Neuronal stem cell (in vitro differentiated cells): Measurements from ENCODE around the gene XPO5.

Experiments used
- DNase-seq: peaks from one replicate; pipeline ENCODE4 v3.0.0-alpha.2; 2013; ENCODE audit warnings: low spot score
- H2AFZ ChIP-seq: one replicate; pipeline ENCODE4 v1.6.1; 2013; ENCODE audit warnings: mild to moderate bottlenecking, low read length, inconsistent platforms
- H2AK5ac ChIP-seq: 2 replicates; pipeline ENCODE4 v1.6.1; 2013; ENCODE audit warnings: low read depth, mild to moderate bottlenecking, inconsistent platforms, low read length, moderate library complexity, mixed read lengths
- H2BK120ac ChIP-seq: 2 replicates; pipeline ENCODE4 v1.6.1; 2013; ENCODE audit warnings: low read depth, mild to moderate bottlenecking, inconsistent platforms, low read length, moderate library complexity, mixed read lengths
- H2BK12ac ChIP-seq: one replicate; pipeline ENCODE4 v1.6.1; 2013; ENCODE audit warnings: low read length, inconsistent platforms
- H2BK15ac ChIP-seq: 2 replicates; pipeline ENCODE4 v1.6.1; 2013; ENCODE audit warnings: mild to moderate bottlenecking, low read length, inconsistent platforms, mixed read lengths
- H2BK5ac ChIP-seq: one replicate; pipeline ENCODE4 v1.6.1; 2013; ENCODE audit warnings: inconsistent platforms, mild to moderate bottlenecking, low read length, moderate library complexity
- H3K14ac ChIP-seq: one replicate; pipeline ENCODE4 v1.6.1; 2013; ENCODE audit warnings: low read length, inconsistent platforms
- H3K18ac ChIP-seq: 2 replicates; pipeline ENCODE4 v1.6.1; 2013; ENCODE audit warnings: low read length, inconsistent platforms
- H3K23ac ChIP-seq: 2 replicates; pipeline ENCODE4 v1.6.1; 2013; ENCODE audit warnings: low read depth, mild to moderate bottlenecking, mixed read lengths, low read length, inconsistent platforms; ENCODE audit not compliant: poor library complexity
- H3K27ac ChIP-seq: replicated peaks from 3 replicates; pipeline ENCODE4 v1.5.1; 2013; ENCODE audit warnings: low read length, inconsistent platforms
- H3K27me3 ChIP-seq, 3 experiments: 2 replicates each; pipeline ENCODE4 v1.6.1; 2013; ENCODE audit warnings: low read length in 3 of 3, mild to moderate bottlenecking in 2 of 3, inconsistent platforms in 1 of 3, low read depth in 1 of 3, mixed read lengths in 1 of 3, moderate library complexity in 1 of 3; ENCODE audit not compliant: control insufficient read depth in 3 of 3, insufficient read depth in 3 of 3
- H3K36me3 ChIP-seq, 2 donors: replicated peaks in 1 of 2; 2 replicates each; pipeline ENCODE4 v1.6.1; 2013; ENCODE audit warnings: low read length in 2 of 2; ENCODE audit not compliant: control insufficient read depth in 2 of 2, insufficient read depth in 2 of 2
- H3K4ac ChIP-seq: 2 replicates; pipeline ENCODE4 v1.6.1; 2013; ENCODE audit warnings: inconsistent platforms, mild to moderate bottlenecking, low read length, moderate library complexity
- H3K4me1 ChIP-seq, 2 donors: 1 replicate in 1 of 2; 2 replicates in 1 of 2; pipeline ENCODE4 v1.6.1; 2013; ENCODE audit warnings: low read length in 2 of 2, low read depth in 1 of 2; ENCODE audit not compliant: control insufficient read depth in 2 of 2, insufficient read depth in 1 of 2
- H3K4me2 ChIP-seq: one replicate; pipeline ENCODE4 v1.6.1; 2013; ENCODE audit warnings: mild to moderate bottlenecking, low read length, inconsistent platforms; ENCODE audit not compliant: insufficient read depth, poor library complexity, severe bottlenecking
- H3K4me3 ChIP-seq, 2 donors: 2 replicates each; pipeline ENCODE4 v1.5.1; 2013; ENCODE audit warnings: low read length in 2 of 2, mild to moderate bottlenecking in 2 of 2, inconsistent platforms in 1 of 2, moderate library complexity in 1 of 2
- H3K79me1 ChIP-seq: one replicate; pipeline ENCODE4 v1.6.1; 2013; ENCODE audit warnings: low read depth, mild to moderate bottlenecking, inconsistent platforms, low read length, moderate library complexity
- H3K9ac ChIP-seq: one replicate; pipeline ENCODE4 v1.6.1; 2013; ENCODE audit warnings: mild to moderate bottlenecking, low read depth, low read length, inconsistent platforms; ENCODE audit not compliant: poor library complexity
- H3K9me3 ChIP-seq, 2 donors: replicated peaks in 1 of 2; 2 replicates each; pipeline versions ENCODE3 to v1.6.1; 2013; ENCODE audit warnings: low read length in 2 of 2, mild to moderate bottlenecking in 2 of 2, inconsistent platforms in 1 of 2, low read depth in 1 of 2, mixed read lengths in 1 of 2, moderate library complexity in 1 of 2; ENCODE audit not compliant: control insufficient read depth in 2 of 2, insufficient read depth in 1 of 2
- H4K8ac ChIP-seq: one replicate; pipeline ENCODE4 v1.6.1; 2013; ENCODE audit warnings: low read depth, mild to moderate bottlenecking, inconsistent platforms, low read length, moderate library complexity
- H4K91ac ChIP-seq: one replicate; pipeline ENCODE4 v1.6.1; 2013; ENCODE audit warnings: low read length, low read depth, mild to moderate bottlenecking, inconsistent platforms; ENCODE audit not compliant: poor library complexity
- WGBS, 2 donors: extraction: QIAGEN DNeasy Blood & Tissue Kit; methylation state at CpG; one replicate each; pipeline ENCODE4 v1.1.7; 2013; ENCODE audit warnings: missing lambda C conversion rate in 2 of 2, mixed read lengths in 1 of 2; ENCODE audit not compliant: insufficient read length in 2 of 2, insufficient replicate concordance in 1 of 2; ENCODE audit errors: extremely low coverage in 2 of 2; 5-methylcytosine and 5-hydroxymethylcytosine counted together

Gene XPO5

GRCh38 chr6:43616725-43617472, 41.1 kb upstream of the XPO5 start:
- DNase-seq, result no peak

GRCh38 chr6:43614396-43614730, 38.5 kb upstream of the XPO5 start:
- H3K9me3 ChIP-seq, result no peaks in the 10 kb centered on the region
- H3K9ac ChIP-seq, result no peak overlapping the region
- H4K91ac ChIP-seq, result no peak overlapping the region
- no peaks in the 10 kb centered on the region for H3K79me1 ChIP-seq
- H3K36me3 ChIP-seq, result peaks cover 10 to 84% of the 10 kb centered on the region in 2 donors
- no peak overlapping the region for H2BK12ac ChIP-seq
- H3K4me1 ChIP-seq, result no peaks in the 10 kb centered on the region
- H2BK120ac ChIP-seq, result no peak overlapping the region
- H2AFZ ChIP-seq, result no peak overlapping the region
- no peak overlapping the region for H3K4me2 ChIP-seq
- no peak for DNase-seq
- no peak overlapping the region for H3K18ac ChIP-seq
- WGBS, 2 donors, result no CpG with 5 or more reads among the region's 3 CpGs
- H3K4me3 ChIP-seq, result no peak overlapping the region
- H3K4ac ChIP-seq, result no peak overlapping the region
- no peak overlapping the region for H3K23ac ChIP-seq
- no peak overlapping the region for H3K14ac ChIP-seq
- H2BK5ac ChIP-seq, result no peak overlapping the region
- H4K8ac ChIP-seq, result no peak overlapping the region
- no peaks in the 10 kb centered on the region for H3K27me3 ChIP-seq
- H2BK15ac ChIP-seq, result no peak overlapping the region
- no peak overlapping the region for H2AK5ac ChIP-seq
- no peak overlapping the region for H3K27ac ChIP-seq

More at GRCh38 chr6:43616725-43617472, 41.1 kb upstream of the XPO5 start:
- no peak overlapping the region for H3K18ac ChIP-seq
- no peaks in the 10 kb centered on the region for H3K27me3 ChIP-seq
- no peak overlapping the region for H2BK15ac ChIP-seq
- H3K4ac ChIP-seq, result no peak overlapping the region
- no peaks in the 10 kb centered on the region for H3K4me1 ChIP-seq
- no peak overlapping the region for H3K27ac ChIP-seq
- H2BK5ac ChIP-seq, result no peak overlapping the region
- H4K91ac ChIP-seq, result no peak overlapping the region
- H3K14ac ChIP-seq, result no peak overlapping the region
- peaks cover 25 to 85% of the 10 kb centered on the region in 2 donors for H3K36me3 ChIP-seq
- peaks cover 2% of the 10 kb centered on the region for H3K79me1 ChIP-seq
- H3K4me2 ChIP-seq, result no peak overlapping the region
- H2BK120ac ChIP-seq, result no peak overlapping the region
- no CpG with 5 or more reads among the region's 9 CpGs for WGBS, 2 donors
- no peak overlapping the region for H3K9ac ChIP-seq
- no peak overlapping the region for H2BK12ac ChIP-seq
- no peak overlapping the region for H2AFZ ChIP-seq
- no peak overlapping the region for H3K23ac ChIP-seq
- H3K4me3 ChIP-seq, result no peak overlapping the region
- no peak overlapping the region for H2AK5ac ChIP-seq
- H4K8ac ChIP-seq, result no peak overlapping the region
- H3K9me3 ChIP-seq, result no peaks in the 10 kb centered on the region

- H3K27ac ChIP-seq, result no peak overlapping the region
- no peak overlapping the region for H2AFZ ChIP-seq
- H3K79me1 ChIP-seq, result no peaks in the 10 kb centered on the region
- no peak overlapping the region for H3K4me3 ChIP-seq
- H2BK12ac ChIP-seq, result no peak overlapping the region
- H3K36me3 ChIP-seq, result peaks cover 10 to 84% of the 10 kb centered on the region in 2 donors
- no peak overlapping the region for H4K91ac ChIP-seq
- no peak overlapping the region for H2BK15ac ChIP-seq
- H3K4me1 ChIP-seq, result no peaks in the 10 kb centered on the region
- no peak overlapping the region for H3K14ac ChIP-seq
- H4K8ac ChIP-seq, result no peak overlapping the region
- no peak overlapping the region for H3K4me2 ChIP-seq
- H2BK5ac ChIP-seq, result no peak overlapping the region
- no peaks in the 10 kb centered on the region for H3K27me3 ChIP-seq
- no peak overlapping the region for H3K23ac ChIP-seq
- H3K18ac ChIP-seq, result no peak overlapping the region
- H2BK120ac ChIP-seq, result no peak overlapping the region
- DNase-seq, result no peak
- H3K9ac ChIP-seq, result no peak overlapping the region
- no peak overlapping the region for H3K4ac ChIP-seq
- H3K9me3 ChIP-seq, result no peaks in the 10 kb centered on the region
- no peak overlapping the region for H2AK5ac ChIP-seq
- WGBS, 2 donors, result no CpG with 5 or more reads among the region's 6 CpGs
Measured at GRCh38 chr6:43613721-43614395, 38.0 kb upstream of the XPO5 start.

GRCh38 chr6:43610431-43610830, 34.6 kb upstream of the XPO5 start:
- WGBS, 2 donors, result no CpG with 5 or more reads among the region's 5 CpGs
- Histone ChIP-seq H3K79me1 (no peaks in the 10 kb centered on the region), H3K4me2 (no peak overlapping the region), H3K14ac (no peak overlapping the region), H3K4ac (no peak overlapping the region), H2BK15ac (no peak overlapping the region), H2BK5ac (no peak overlapping the region), H3K23ac (no peak overlapping the region), H3K18ac (no peak overlapping the region), H2AFZ (no peak overlapping the region), H3K9ac (no peak overlapping the region), H3K27me3 (no peaks in the 10 kb centered on the region), H2AK5ac (no peak overlapping the region), H3K36me3 (peaks cover 10 to 92% of the 10 kb centered on the region in 2 donors), H3K4me3 (no peak overlapping the region), H2BK12ac (no peak overlapping the region), H3K9me3 (no peaks in the 10 kb centered on the region), H4K8ac (no peak overlapping the region), H3K27ac (no peak overlapping the region), H4K91ac (no peak overlapping the region), H3K4me1 (no peaks in the 10 kb centered on the region), H2BK120ac (no peak overlapping the region)
- DNase-seq, result no peak
